Astrocyte (in vitro differentiated cells and primary cell): ENCODE results near the gene KLHL30. TPM values are rescaled to one million over a fixed set of nuclear protein-coding genes. Genes with fewer than 3 reads are reported as not detected.

Experiments
- DNase-seq: peaks from one replicate; pipeline ENCODE4 v3.0.0-alpha.2; 2010; ENCODE audit warnings: low read depth
- FAIRE-seq: peaks from 2 replicates; lab custom pipeline; 2011; peaks lifted over from hg19 to GRCh38; lab: Jason Lieb, UNC
- H2AFZ ChIP-seq: 2 replicates; pipeline ENCODE4 v1.6.0; 2012; ENCODE audit warnings: low read depth, low read length, inconsistent platforms
- H3K27ac ChIP-seq: 2 replicates; pipeline ENCODE4 v1.5.1; 2011; ENCODE audit warnings: low read depth, low read length, inconsistent platforms
- H3K27me3 ChIP-seq: 2 replicates; pipeline ENCODE4 v1.6.0; 2011; ENCODE audit warnings: low read length, inconsistent platforms; ENCODE audit not compliant: insufficient read depth
- H3K36me3 ChIP-seq: 2 replicates; pipeline ENCODE4 v1.5.1; 2011; ENCODE audit warnings: low read length, inconsistent platforms; ENCODE audit not compliant: insufficient read depth
- H3K4me1 ChIP-seq: 2 replicates; pipeline ENCODE4 v1.5.1; 2011; ENCODE audit warnings: low read length, inconsistent platforms; ENCODE audit not compliant: insufficient read depth
- H3K4me2 ChIP-seq: 2 replicates; pipeline ENCODE4 v1.6.0; 2012; ENCODE audit warnings: low read length, inconsistent platforms
- H3K4me3 ChIP-seq: 2 replicates; pipeline ENCODE4 v1.5.1; 2011; ENCODE audit warnings: low read depth, mild to moderate bottlenecking, low read length, inconsistent platforms; ENCODE audit not compliant: insufficient read depth
- H3K79me2 ChIP-seq: 2 replicates; pipeline ENCODE4 v1.6.0; 2012; ENCODE audit warnings: mild to moderate bottlenecking, low read length, inconsistent platforms; ENCODE audit not compliant: insufficient read depth
- H3K9ac ChIP-seq: 2 replicates; pipeline ENCODE4 v1.6.0; 2012; ENCODE audit warnings: mild to moderate bottlenecking, low read length, inconsistent platforms
- H3K9me3 ChIP-seq: 2 replicates; pipeline ENCODE4 v1.5.1; 2012; ENCODE audit warnings: low read depth, mild to moderate bottlenecking, low read length, inconsistent platforms; ENCODE audit not compliant: insufficient read depth
- H4K20me1 ChIP-seq: 2 replicates; pipeline ENCODE4 v1.6.0; 2012; ENCODE audit warnings: low read length, inconsistent platforms; ENCODE audit not compliant: insufficient read depth
- H3K27ac Mint-ChIP-seq: one replicate; pipeline ENCODE4 v1.8.0; 2021; ENCODE audit warnings: mild to moderate bottlenecking, mixed read lengths; ENCODE audit not compliant: unreplicated experiment
- H3K27me3 Mint-ChIP-seq: one replicate; pipeline ENCODE4 v1.8.0; 2021; ENCODE audit warnings: low read depth, mixed read lengths; ENCODE audit not compliant: unreplicated experiment
- H3K36me3 Mint-ChIP-seq: one replicate; pipeline ENCODE4 v1.8.0; 2021; ENCODE audit warnings: low read depth, mixed read lengths; ENCODE audit not compliant: unreplicated experiment
- H3K4me1 Mint-ChIP-seq: one replicate; pipeline ENCODE4 v1.8.0; 2021; ENCODE audit warnings: low read depth, mixed read lengths; ENCODE audit not compliant: unreplicated experiment
- H3K4me3 Mint-ChIP-seq: one replicate; pipeline ENCODE4 v1.8.0; 2021; ENCODE audit warnings: mild to moderate bottlenecking, moderate library complexity, mixed read lengths; ENCODE audit not compliant: unreplicated experiment
- H3K9me3 Mint-ChIP-seq: one replicate; pipeline ENCODE4 v1.8.0; 2021; ENCODE audit warnings: mild to moderate bottlenecking, mixed read lengths; ENCODE audit not compliant: unreplicated experiment
- EZH2 ChIP-seq: IDR thresholded peaks from 2 replicates; pipeline ENCODE4 v1.6.1; 2012; ENCODE audit warnings: mild to moderate bottlenecking, low read length, inconsistent platforms; ENCODE audit not compliant: insufficient read depth
- total RNA-seq: library from RNA; stranded (reverse); gene quantifications from 2 replicates; pipeline ENCODE4 v1.2.1, GENCODE V29; 2021
- TF ChIP-seq, protein P1 (sequence below): IDR thresholded peaks from 2 replicates; pipeline ENCODE4 v1.5.1; 2011; ENCODE audit warnings: low read depth, mild to moderate bottlenecking, inconsistent platforms, low read length, moderate library complexity; ENCODE audit not compliant: insufficient read depth

The KLHL30 gene
- total RNA-seq, 1 donor from 2014 or later, result 0.59 TPM

DNA sequence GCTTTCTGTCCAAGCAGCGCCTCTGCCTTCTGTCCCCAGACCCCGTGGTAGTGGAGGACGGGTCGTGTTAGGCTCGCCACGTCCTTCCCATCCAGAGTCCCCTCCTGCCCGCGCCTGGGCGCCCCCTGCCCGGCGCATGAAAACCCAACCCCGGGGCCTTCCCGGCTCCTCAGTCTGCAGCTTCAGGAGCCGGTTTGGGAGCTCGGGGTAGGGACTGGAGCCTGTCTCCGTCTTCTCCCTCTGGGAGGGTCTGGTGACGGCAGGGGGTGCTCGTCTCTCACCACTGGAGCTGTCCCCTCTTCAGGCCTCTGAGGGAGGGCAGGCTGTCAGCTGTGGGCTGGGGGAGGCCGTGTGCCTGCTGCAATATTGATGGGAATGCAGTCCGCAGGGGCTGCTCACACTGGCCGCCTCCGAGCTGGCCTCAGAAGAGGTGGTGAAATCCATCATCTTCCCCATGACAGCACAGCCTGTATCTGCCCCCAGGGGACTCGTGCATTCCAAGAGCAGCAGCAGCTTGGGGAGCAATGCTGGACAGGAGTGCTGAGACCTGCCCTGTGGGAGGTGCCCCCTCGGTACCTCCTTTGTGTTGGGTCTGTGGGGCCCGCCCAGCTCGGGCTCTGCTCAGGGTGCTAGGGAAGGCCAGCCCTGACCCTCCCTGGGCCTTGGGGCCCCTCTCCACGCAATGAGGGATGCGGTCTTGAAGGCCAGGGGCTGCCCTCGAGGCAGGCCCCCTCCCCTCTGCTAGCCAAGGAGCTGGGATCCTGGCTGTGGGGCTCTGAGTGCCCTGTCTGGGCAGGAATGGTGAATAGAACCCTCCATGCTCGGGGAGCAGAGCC lies 17.8 kb upstream of the KLHL30 start:
- H3K4me2 ChIP-seq, result no peak overlapping the region
- H3K4me3 Mint-ChIP-seq, result no peak overlapping the region
- peaks cover 2% of the 10 kb centered on the region for H3K36me3 Mint-ChIP-seq
- H3K27me3 Mint-ChIP-seq, result peaks cover 24% of the 10 kb centered on the region
- H2AFZ ChIP-seq, result no peak overlapping the region
- no peaks in the 10 kb centered on the region for H3K4me1 Mint-ChIP-seq
- H3K9me3 Mint-ChIP-seq, result peaks cover 2% of the 10 kb centered on the region
- peaks cover 5% of the 10 kb centered on the region for H3K27me3 ChIP-seq
- DNase-seq (no peak), FAIRE-seq (no peak)
- no peak for TF ChIP-seq EZH2
- TF ChIP-seq, protein P1, sequence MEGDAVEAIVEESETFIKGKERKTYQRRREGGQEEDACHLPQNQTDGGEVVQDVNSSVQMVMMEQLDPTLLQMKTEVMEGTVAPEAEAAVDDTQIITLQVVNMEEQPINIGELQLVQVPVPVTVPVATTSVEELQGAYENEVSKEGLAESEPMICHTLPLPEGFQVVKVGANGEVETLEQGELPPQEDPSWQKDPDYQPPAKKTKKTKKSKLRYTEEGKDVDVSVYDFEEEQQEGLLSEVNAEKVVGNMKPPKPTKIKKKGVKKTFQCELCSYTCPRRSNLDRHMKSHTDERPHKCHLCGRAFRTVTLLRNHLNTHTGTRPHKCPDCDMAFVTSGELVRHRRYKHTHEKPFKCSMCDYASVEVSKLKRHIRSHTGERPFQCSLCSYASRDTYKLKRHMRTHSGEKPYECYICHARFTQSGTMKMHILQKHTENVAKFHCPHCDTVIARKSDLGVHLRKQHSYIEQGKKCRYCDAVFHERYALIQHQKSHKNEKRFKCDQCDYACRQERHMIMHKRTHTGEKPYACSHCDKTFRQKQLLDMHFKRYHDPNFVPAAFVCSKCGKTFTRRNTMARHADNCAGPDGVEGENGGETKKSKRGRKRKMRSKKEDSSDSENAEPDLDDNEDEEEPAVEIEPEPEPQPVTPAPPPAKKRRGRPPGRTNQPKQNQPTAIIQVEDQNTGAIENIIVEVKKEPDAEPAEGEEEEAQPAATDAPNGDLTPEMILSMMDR, result no peak
- H3K9ac ChIP-seq, result no peak overlapping the region
- H3K4me3 ChIP-seq, result no peak overlapping the region
- no peak overlapping the region for H3K27ac Mint-ChIP-seq
- peaks cover 4% of the 10 kb centered on the region for H3K9me3 ChIP-seq
- no peaks in the 10 kb centered on the region for H3K36me3 ChIP-seq
- no peaks in the 10 kb centered on the region for H3K79me2 ChIP-seq
- peaks cover 3% of the 10 kb centered on the region for H3K4me1 ChIP-seq
- no peaks in the 10 kb centered on the region for H4K20me1 ChIP-seq
- H3K27ac ChIP-seq, result no peak overlapping the region

GRCh38 chr2:238121511-238122286 lies 16.8 kb upstream of the KLHL30 start:
- Mint-ChIP-seq H3K36me3 (no peaks in the 10 kb centered on the region), H3K27me3 (peaks cover 17% of the 10 kb centered on the region), H3K4me3 (no peak overlapping the region), H3K9me3 (peaks cover 2% of the 10 kb centered on the region), H3K27ac (no peak overlapping the region), H3K4me1 (no peaks in the 10 kb centered on the region)
- H3K27ac ChIP-seq, result no peak overlapping the region
- H3K4me2 ChIP-seq, result no peak overlapping the region
- H3K9me3 ChIP-seq, result peaks cover 4% of the 10 kb centered on the region
- H3K27me3 ChIP-seq, result peaks cover 5% of the 10 kb centered on the region
- no peak overlapping the region for H3K9ac ChIP-seq
- no peak overlapping the region for H2AFZ ChIP-seq
- no peaks in the 10 kb centered on the region for H3K79me2 ChIP-seq
- H3K36me3 ChIP-seq, result no peaks in the 10 kb centered on the region
- H3K4me1 ChIP-seq, result peaks cover 3% of the 10 kb centered on the region
- DNase-seq (no peak), FAIRE-seq (no peak)
- TF ChIP-seq, protein P1, result no peak
- TF ChIP-seq EZH2, result no peak
- H4K20me1 ChIP-seq, result no peaks in the 10 kb centered on the region
- no peak overlapping the region for H3K4me3 ChIP-seq
